Nephron (organoid): Measurements from ENCODE around the gene BICC1.

Experiments used
- H3K27ac Mint-ChIP-seq, 3 experiments: 2 replicates each; pipeline ENCODE4 v1.8.0; 2020; ENCODE audit warnings: mixed read lengths in 3 of 3, mild to moderate bottlenecking in 2 of 3, moderate library complexity in 1 of 3
- H3K27me3 Mint-ChIP-seq: 2 replicates; pipeline ENCODE4 v1.8.0; 2021; ENCODE audit warnings: low read depth, mild to moderate bottlenecking, moderate library complexity, mixed read lengths
- H3K36me3 Mint-ChIP-seq: 2 replicates; pipeline ENCODE4 v1.8.0; 2020; ENCODE audit warnings: low read depth, mixed read lengths
- H3K4me1 Mint-ChIP-seq: 2 replicates; pipeline ENCODE4 v1.8.0; 2020; ENCODE audit warnings: mixed read lengths
- H3K4me3 Mint-ChIP-seq, 3 experiments: 2 replicates each; pipeline ENCODE4 v1.8.0; 2020; ENCODE audit warnings: mild to moderate bottlenecking in 3 of 3, mixed read lengths in 3 of 3, moderate library complexity in 2 of 3
- H3K9me3 Mint-ChIP-seq: 2 replicates; pipeline ENCODE4 v1.8.0; 2020; ENCODE audit warnings: mixed read lengths
- TF ChIP-seq, protein P1 (sequence below), 3 experiments: fragments of 200-600 bp; sonication (generic); IDR thresholded peaks; one replicate each; pipeline ENCODE4 v1.5.0; 2021; ENCODE audit warnings: antibody characterized with exemption in 3 of 3; ENCODE audit not compliant: unreplicated experiment in 3 of 3

Gene BICC1

DNA sequence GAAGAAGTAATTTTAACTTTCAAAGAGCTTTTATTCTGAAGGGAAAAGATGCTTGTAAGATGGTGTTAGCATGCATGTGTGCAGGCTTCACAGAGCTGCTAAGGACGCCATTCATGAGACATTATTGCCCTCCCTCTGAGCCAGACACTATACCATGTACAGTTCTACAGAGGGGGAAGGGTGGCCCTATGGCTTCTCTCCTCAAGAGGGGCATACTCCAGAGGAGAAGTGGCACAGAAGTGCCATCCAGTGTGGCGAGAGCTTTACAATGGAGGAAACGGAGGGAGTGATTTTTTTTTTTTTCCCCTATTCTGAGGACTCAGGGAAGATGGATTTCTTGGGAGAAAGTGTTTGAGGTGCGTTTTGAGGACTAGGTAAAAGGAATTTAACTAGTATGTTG, 119.5 kb downstream of the BICC1 start:
- H3K27ac Mint-ChIP-seq: no peak overlapping the region
- H3K9me3 Mint-ChIP-seq: no peaks in the 10 kb centered on the region
- no peaks in the 10 kb centered on the region for H3K27me3 Mint-ChIP-seq

DNA sequence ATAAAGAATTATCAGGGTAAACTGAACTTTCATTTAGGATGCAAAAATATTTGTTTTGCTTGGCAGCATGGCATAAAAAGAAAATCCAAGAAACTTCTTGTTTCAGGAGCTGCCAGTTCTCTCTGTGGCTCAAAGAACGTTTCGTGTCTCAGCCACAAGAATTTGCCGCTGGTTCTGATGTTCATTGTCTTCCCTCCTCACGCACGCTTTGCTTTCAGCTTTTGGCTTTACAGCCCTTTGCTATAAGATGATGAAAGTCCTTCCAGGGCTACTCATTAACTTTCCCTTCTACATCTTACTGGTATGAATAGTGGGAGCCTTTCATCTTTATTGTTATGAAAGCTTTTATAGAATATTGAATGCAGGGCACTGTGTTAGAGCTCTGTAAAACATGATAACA, 124.7 kb downstream of the BICC1 start:
- TF ChIP-seq, protein P1, sequence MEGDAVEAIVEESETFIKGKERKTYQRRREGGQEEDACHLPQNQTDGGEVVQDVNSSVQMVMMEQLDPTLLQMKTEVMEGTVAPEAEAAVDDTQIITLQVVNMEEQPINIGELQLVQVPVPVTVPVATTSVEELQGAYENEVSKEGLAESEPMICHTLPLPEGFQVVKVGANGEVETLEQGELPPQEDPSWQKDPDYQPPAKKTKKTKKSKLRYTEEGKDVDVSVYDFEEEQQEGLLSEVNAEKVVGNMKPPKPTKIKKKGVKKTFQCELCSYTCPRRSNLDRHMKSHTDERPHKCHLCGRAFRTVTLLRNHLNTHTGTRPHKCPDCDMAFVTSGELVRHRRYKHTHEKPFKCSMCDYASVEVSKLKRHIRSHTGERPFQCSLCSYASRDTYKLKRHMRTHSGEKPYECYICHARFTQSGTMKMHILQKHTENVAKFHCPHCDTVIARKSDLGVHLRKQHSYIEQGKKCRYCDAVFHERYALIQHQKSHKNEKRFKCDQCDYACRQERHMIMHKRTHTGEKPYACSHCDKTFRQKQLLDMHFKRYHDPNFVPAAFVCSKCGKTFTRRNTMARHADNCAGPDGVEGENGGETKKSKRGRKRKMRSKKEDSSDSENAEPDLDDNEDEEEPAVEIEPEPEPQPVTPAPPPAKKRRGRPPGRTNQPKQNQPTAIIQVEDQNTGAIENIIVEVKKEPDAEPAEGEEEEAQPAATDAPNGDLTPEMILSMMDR (IDR thresholded peaks at IDR 0.05; ENCODE audit: unreplicated experiment in 3 of 3): no peak

More for the DNA sequence above, 119.5 kb downstream of the BICC1 start:
- TF ChIP-seq, protein P1 (IDR thresholded peaks at IDR 0.05; ENCODE audit: unreplicated experiment in 3 of 3): no peak
- H3K36me3 Mint-ChIP-seq: no peaks in the 10 kb centered on the region
- H3K4me1 Mint-ChIP-seq: peaks cover 23% of the 10 kb centered on the region
- H3K4me3 Mint-ChIP-seq: no peak overlapping the region

DNA sequence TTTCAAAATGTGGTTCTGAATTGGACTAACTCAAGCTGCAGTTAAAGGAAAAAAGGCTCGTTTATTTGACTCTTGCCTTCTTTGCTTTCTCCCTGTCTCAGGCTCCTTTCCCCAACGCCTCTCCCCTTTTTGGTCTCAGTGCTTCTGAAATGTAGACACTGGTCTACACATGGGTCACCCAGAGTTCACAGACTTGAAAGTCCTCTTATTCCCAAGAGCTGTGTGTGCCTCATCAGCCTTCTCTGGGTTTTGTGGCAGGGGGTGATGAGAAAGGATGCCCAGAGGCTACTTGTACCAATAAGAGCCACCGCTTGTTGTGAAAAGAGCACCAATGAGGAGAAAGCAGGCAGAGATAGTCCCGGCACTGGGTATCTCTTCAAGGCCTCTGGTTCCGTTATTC, 125.7 kb downstream of the BICC1 start:
- Mint-ChIP-seq H3K27ac (peak overlapping the region; percentile 66 to 82 (median 78)), H3K9me3 (no peaks in the 10 kb centered on the region), H3K36me3 (no peaks in the 10 kb centered on the region), H3K4me1 (peaks cover 51% of the 10 kb centered on the region), H3K4me3 (no peak overlapping the region), H3K27me3 (no peaks in the 10 kb centered on the region)
- TF ChIP-seq, protein P1 (IDR thresholded peaks at IDR 0.05; ENCODE audit: unreplicated experiment in 3 of 3): no peak

More for the DNA sequence above, 124.7 kb downstream of the BICC1 start:
- Mint-ChIP-seq H3K9me3 (no peaks in the 10 kb centered on the region), H3K4me3 (peak overlapping the region in 1 of 3 experiments; percentile 3), H3K36me3 (no peaks in the 10 kb centered on the region), H3K27me3 (no peaks in the 10 kb centered on the region), H3K27ac (peak overlapping the region; percentile 66 to 82 (median 78)), H3K4me1 (peaks cover 43% of the 10 kb centered on the region)

DNA sequence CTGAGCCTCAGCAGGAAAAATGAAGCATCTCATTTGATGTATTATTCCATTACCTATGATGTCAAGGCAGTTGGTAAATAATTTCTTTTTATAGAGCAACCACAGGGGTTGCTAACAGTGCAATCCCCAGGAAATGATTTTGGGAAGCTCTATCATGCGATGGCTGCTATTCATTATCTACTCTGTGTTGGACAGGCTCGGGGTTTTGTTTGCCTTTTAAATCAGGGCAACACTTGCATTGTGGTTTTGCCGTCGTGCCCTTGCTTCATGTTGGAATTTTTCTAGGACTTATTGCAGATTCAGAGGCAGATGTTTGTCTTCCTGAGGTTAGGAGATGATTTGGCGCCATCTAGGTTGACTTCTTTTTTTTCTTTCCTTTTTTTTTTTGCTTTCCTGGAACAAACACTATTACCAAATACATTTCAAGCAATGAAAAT, 128.4 kb downstream of the BICC1 start:
- Mint-ChIP-seq H3K9me3 (no peaks in the 10 kb centered on the region), H3K27ac (peak overlapping the region; percentile 16 to 83 (median 80)), H3K27me3 (no peaks in the 10 kb centered on the region), H3K36me3 (no peaks in the 10 kb centered on the region), H3K4me1 (peaks cover 71% of the 10 kb centered on the region), H3K4me3 (peak overlapping the region in 2 of 3 experiments; percentile 41 to 55)
- TF ChIP-seq, protein P1 (IDR thresholded peaks at IDR 0.05; ENCODE audit: unreplicated experiment in 3 of 3): peak; percentile 14 to 39 (median 33)

DNA sequence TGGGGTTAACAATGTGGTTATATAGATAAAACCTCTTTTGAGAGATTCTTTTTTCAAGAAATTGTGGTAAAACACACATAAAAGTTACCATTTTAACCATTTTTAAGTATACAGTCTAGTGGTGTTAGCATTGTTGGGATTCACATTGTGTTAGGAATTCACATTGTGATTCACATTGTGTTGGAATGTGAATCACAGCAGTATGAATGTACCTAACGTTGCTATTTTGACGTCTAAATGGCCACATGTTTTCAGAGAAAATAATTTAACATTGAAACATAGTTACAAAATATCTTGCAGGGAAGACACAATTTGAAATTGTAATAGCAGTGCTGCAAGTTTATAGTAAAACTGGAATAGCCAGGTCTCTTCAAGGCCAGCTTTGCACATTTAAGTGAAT, 129.0 kb downstream of the BICC1 start:
- H3K4me1 Mint-ChIP-seq: peaks cover 74% of the 10 kb centered on the region

DNA sequence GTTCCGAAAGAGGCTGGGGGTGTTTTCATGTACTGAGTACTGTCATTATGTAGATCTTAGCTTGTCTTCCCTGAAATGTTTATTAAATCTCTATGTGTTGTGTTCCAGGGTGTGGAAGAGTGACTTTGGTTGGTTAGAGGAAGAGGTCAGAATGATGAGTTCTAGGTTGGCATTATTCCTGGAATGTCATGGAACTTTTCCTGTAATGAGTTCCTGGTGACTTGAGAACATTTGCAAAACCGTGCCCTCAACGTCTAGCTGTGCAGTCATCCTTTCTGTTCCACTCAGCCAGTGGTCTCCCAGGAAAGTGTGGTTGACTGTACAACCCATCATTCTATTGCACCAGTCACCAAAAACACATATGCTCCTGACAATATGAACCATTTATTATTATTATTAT, 129.6 kb downstream of the BICC1 start:
- Mint-ChIP-seq H3K27me3 (no peaks in the 10 kb centered on the region), H3K4me1 (peaks cover 76% of the 10 kb centered on the region), H3K36me3 (no peaks in the 10 kb centered on the region), H3K27ac (peak overlapping the region in 2 of 3 experiments; percentile 26 to 80), H3K4me3 (no peak overlapping the region), H3K9me3 (no peaks in the 10 kb centered on the region)
- TF ChIP-seq, protein P1 (IDR thresholded peaks at IDR 0.05; ENCODE audit: unreplicated experiment in 3 of 3): no peak

More for the DNA sequence above, 129.0 kb downstream of the BICC1 start:
- H3K27me3 Mint-ChIP-seq: no peaks in the 10 kb centered on the region
- H3K36me3 Mint-ChIP-seq: no peaks in the 10 kb centered on the region
- no peak overlapping the region for H3K4me3 Mint-ChIP-seq
- no peaks in the 10 kb centered on the region for H3K9me3 Mint-ChIP-seq
- peak overlapping the region in 2 of 3 experiments; percentile 26 to 80 for H3K27ac Mint-ChIP-seq
- TF ChIP-seq, protein P1 (IDR thresholded peaks at IDR 0.05; ENCODE audit: unreplicated experiment in 3 of 3): no peak
